HAP-1 (cell line): ENCODE measurements around the gene CHMP6.
"Not testable (repeated sequence)": the region's sequence is repeated elsewhere in the genome, so short reads cannot be mapped to it uniquely, and the experiment has no call there.

ENCODE experiments used
- DNase-seq, 2 experiments: peaks; one replicate each; pipeline ENCODE4 v3.0.0-alpha.2; 2016 to 2020; ENCODE audit warnings: low spot score in 2 of 2
- H3K27me3 ChIP-seq: fragments of 250-450 bp; sonication (Bioruptor Pico); 2 replicates; pipeline ENCODE4 v1.5.1; 2020; ENCODE audit warnings: low read depth, mild to moderate bottlenecking, moderate library complexity
- H3K36me3 ChIP-seq: fragments of 250-450 bp; sonication (Bioruptor Pico); replicated peaks from 2 replicates; pipeline ENCODE4 v1.5.1; 2020; ENCODE audit warnings: mild to moderate bottlenecking
- H3K4me1 ChIP-seq: fragments of 250-450 bp; sonication (Bioruptor Pico); 2 replicates; pipeline ENCODE4 v1.5.1; 2020; ENCODE audit warnings: mild to moderate bottlenecking
- H3K4me3 ChIP-seq: fragments of 250-450 bp; sonication (Bioruptor Pico); 2 replicates; pipeline ENCODE4 v1.5.1; 2020; ENCODE audit warnings: mild to moderate bottlenecking, moderate library complexity
- H3K9me3 ChIP-seq: fragments of 250-450 bp; sonication (Bioruptor Pico); 2 replicates; pipeline ENCODE4 v1.5.1; 2020; ENCODE audit warnings: mild to moderate bottlenecking, moderate library complexity
- in situ Hi-C: fragments of 300-500 bp; cut with MboI; formaldehyde crosslinking; loops from 3 replicates; pipeline ENCODE4 v1.14.3; 2020; ENCODE audit warnings: low sequenced_read_pairs, inconsistent platforms, mixed read lengths

Gene CHMP6

GRCh38 chr17:81013642-81014041 lies 22.0 kb downstream of the CHMP6 start:
- H3K4me3 ChIP-seq = no peak overlapping the region
- in situ Hi-C loops = no loop called here
- H3K27me3 ChIP-seq = no peaks in the 10 kb centered on the region
- H3K9me3 ChIP-seq = peaks cover 5% of the 10 kb centered on the region
- H3K36me3 ChIP-seq = no peaks in the 10 kb centered on the region
- no peak for DNase-seq
- peaks cover 9% of the 10 kb centered on the region for H3K4me1 ChIP-seq

GRCh38 chr17:81015136-81015535 lies 23.5 kb downstream of the CHMP6 start:
- Histone ChIP-seq H3K4me3 (no peak overlapping the region), H3K4me1 (peaks cover 9% of the 10 kb centered on the region), H3K9me3 (peaks cover 5% of the 10 kb centered on the region), H3K36me3 (no peaks in the 10 kb centered on the region), H3K27me3 (no peaks in the 10 kb centered on the region)
- in situ Hi-C loops = no loop called here
- no peak for DNase-seq

- Histone ChIP-seq H3K4me3 (no peak overlapping the region), H3K9me3 (peaks cover 4% of the 10 kb centered on the region), H3K4me1 (peaks cover 9% of the 10 kb centered on the region), H3K27me3 (no peaks in the 10 kb centered on the region), H3K36me3 (no peaks in the 10 kb centered on the region)
- no peak for DNase-seq
- in situ Hi-C loops = no loop called here
These were observed 24.9 kb downstream of the CHMP6 start for GRCh38 chr17:81016575-81016974.

GRCh38 chr17:81017330-81017729 lies 25.7 kb downstream of the CHMP6 start:
- H3K4me3 ChIP-seq, in situ Hi-C loops, DNase-seq, H3K4me1 ChIP-seq, H3K36me3 ChIP-seq, H3K27me3 ChIP-seq, H3K9me3 ChIP-seq: not testable (repeated sequence)

- Histone ChIP-seq H3K4me3 (no peak overlapping the region), H3K4me1 (peaks cover 9% of the 10 kb centered on the region), H3K36me3 (no peaks in the 10 kb centered on the region), H3K27me3 (no peaks in the 10 kb centered on the region), H3K9me3 (no peaks in the 10 kb centered on the region; the same call in 1 of the 2 replicates)
- no peak for DNase-seq
- in situ Hi-C loops = no loop called here
These were observed 26.6 kb downstream of the CHMP6 start for GRCh38 chr17:81018044-81018802.

- Histone ChIP-seq H3K36me3 (no peaks in the 10 kb centered on the region), H3K9me3 (no peaks in the 10 kb centered on the region; the same call in 1 of the 2 replicates), H3K4me3 (no peak overlapping the region), H3K27me3 (no peaks in the 10 kb centered on the region), H3K4me1 (peaks cover 9% of the 10 kb centered on the region)
- DNase-seq = no peak
- in situ Hi-C loops = no loop called here
These were observed 28.2 kb downstream of the CHMP6 start for GRCh38 chr17:81019563-81020442.

GRCh38 chr17:81020443-81020766 lies 28.8 kb downstream of the CHMP6 start:
- Histone ChIP-seq H3K4me1 (peaks cover 9% of the 10 kb centered on the region), H3K9me3 (no peaks in the 10 kb centered on the region; the same call in 1 of the 2 replicates), H3K4me3 (no peak overlapping the region), H3K27me3 (no peaks in the 10 kb centered on the region), H3K36me3 (no peaks in the 10 kb centered on the region)
- DNase-seq = no peak
- in situ Hi-C loops = no loop called here

- no peak overlapping the region for H3K4me3 ChIP-seq
- H3K36me3 ChIP-seq = no peaks in the 10 kb centered on the region
- H3K9me3 ChIP-seq = no peaks in the 10 kb centered on the region; the same call in 1 of the 2 replicates
- H3K27me3 ChIP-seq = no peaks in the 10 kb centered on the region
- peaks cover 9% of the 10 kb centered on the region for H3K4me1 ChIP-seq
- in situ Hi-C loops = no loop called here
- DNase-seq = no peak
These were observed 29.3 kb downstream of the CHMP6 start for GRCh38 chr17:81020767-81021497.

- Histone ChIP-seq H3K4me3 (no peak overlapping the region), H3K9me3 (no peaks in the 10 kb centered on the region), H3K4me1 (peaks cover 9% of the 10 kb centered on the region), H3K27me3 (no peaks in the 10 kb centered on the region), H3K36me3 (no peaks in the 10 kb centered on the region)
- DNase-seq = no peak
- in situ Hi-C loops = no loop called here
These were observed 30.1 kb downstream of the CHMP6 start for GRCh38 chr17:81021531-81022343.

GRCh38 chr17:81022344-81022676 lies 30.7 kb downstream of the CHMP6 start:
- DNase-seq = no peak
- Histone ChIP-seq H3K4me3 (no peak overlapping the region), H3K4me1 (peaks cover 9% of the 10 kb centered on the region), H3K27me3 (no peaks in the 10 kb centered on the region), H3K36me3 (no peaks in the 10 kb centered on the region), H3K9me3 (no peaks in the 10 kb centered on the region)
- in situ Hi-C loops = no loop called here

GRCh38 chr17:81025065-81025740 lies 33.6 kb downstream of the CHMP6 start:
- DNase-seq = no peak
- no peak overlapping the region for H3K4me3 ChIP-seq
- H3K36me3 ChIP-seq = no peaks in the 10 kb centered on the region
- in situ Hi-C loops = no loop called here
- H3K4me1 ChIP-seq = no peaks in the 10 kb centered on the region
- H3K27me3 ChIP-seq = no peaks in the 10 kb centered on the region
- H3K9me3 ChIP-seq = no peaks in the 10 kb centered on the region

- no peak for DNase-seq
- no peaks in the 10 kb centered on the region for H3K27me3 ChIP-seq
- no peaks in the 10 kb centered on the region for H3K36me3 ChIP-seq
- H3K9me3 ChIP-seq = no peaks in the 10 kb centered on the region
- H3K4me3 ChIP-seq = no peak overlapping the region
- in situ Hi-C loops = no loop called here
- H3K4me1 ChIP-seq = no peaks in the 10 kb centered on the region
These were observed 34.1 kb downstream of the CHMP6 start for GRCh38 chr17:81025741-81026129.
